Measurements from ENCODE around the gene PCDHGB7.

DNA sequence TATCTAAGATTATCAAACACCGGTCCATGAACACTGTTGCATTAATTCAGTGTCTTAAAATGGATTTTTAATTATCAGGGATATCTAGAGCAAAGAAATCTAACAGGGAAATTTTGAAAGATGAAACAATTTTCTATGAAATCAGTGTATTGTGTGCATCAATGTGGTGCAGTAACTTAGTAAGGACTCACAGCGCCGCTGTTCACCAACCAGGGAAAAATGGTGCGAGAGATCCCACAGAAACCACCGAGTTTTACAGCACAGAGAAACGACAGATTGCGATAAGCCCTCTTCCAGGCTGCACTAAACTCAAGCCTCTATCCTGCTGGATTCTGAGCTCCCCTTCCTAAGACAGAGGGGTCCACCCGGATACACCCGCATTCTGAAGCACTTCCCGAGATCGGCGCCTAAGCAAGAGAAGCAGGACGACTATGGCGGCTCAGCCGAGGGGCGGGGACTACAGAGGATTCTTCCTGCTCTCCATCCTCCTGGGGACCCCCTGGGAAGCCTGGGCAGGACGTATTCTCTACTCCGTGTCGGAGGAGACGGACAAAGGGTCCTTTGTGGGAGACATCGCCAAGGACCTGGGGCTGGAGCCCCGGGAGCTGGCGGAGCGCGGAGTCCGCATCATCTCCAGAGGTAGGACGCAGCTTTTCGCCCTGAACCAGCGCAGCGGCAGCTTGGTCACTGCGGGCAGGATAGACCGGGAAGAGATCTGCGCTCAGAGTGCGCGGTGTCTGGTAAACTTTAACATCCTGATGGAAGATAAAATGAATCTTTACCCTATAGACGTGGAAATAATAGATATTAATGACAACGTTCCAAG lies 34.8 kb upstream of the PCDHGB7 start, which contains the start of gene PCDHGA7:
- TF ChIP-seq, protein P1, sequence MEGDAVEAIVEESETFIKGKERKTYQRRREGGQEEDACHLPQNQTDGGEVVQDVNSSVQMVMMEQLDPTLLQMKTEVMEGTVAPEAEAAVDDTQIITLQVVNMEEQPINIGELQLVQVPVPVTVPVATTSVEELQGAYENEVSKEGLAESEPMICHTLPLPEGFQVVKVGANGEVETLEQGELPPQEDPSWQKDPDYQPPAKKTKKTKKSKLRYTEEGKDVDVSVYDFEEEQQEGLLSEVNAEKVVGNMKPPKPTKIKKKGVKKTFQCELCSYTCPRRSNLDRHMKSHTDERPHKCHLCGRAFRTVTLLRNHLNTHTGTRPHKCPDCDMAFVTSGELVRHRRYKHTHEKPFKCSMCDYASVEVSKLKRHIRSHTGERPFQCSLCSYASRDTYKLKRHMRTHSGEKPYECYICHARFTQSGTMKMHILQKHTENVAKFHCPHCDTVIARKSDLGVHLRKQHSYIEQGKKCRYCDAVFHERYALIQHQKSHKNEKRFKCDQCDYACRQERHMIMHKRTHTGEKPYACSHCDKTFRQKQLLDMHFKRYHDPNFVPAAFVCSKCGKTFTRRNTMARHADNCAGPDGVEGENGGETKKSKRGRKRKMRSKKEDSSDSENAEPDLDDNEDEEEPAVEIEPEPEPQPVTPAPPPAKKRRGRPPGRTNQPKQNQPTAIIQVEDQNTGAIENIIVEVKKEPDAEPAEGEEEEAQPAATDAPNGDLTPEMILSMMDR (IDR thresholded peaks at IDR 0.05) = no peak
- TF ChIP-seq EZH2phosphoT487 (IDR thresholded peaks at IDR 0.05) (no peak), EZH2 (IDR thresholded peaks at IDR 0.05) (no peak)

Measured in neural progenitor cell (in vitro differentiated cells).